ENCODE results near the gene INTS15.

DNA sequence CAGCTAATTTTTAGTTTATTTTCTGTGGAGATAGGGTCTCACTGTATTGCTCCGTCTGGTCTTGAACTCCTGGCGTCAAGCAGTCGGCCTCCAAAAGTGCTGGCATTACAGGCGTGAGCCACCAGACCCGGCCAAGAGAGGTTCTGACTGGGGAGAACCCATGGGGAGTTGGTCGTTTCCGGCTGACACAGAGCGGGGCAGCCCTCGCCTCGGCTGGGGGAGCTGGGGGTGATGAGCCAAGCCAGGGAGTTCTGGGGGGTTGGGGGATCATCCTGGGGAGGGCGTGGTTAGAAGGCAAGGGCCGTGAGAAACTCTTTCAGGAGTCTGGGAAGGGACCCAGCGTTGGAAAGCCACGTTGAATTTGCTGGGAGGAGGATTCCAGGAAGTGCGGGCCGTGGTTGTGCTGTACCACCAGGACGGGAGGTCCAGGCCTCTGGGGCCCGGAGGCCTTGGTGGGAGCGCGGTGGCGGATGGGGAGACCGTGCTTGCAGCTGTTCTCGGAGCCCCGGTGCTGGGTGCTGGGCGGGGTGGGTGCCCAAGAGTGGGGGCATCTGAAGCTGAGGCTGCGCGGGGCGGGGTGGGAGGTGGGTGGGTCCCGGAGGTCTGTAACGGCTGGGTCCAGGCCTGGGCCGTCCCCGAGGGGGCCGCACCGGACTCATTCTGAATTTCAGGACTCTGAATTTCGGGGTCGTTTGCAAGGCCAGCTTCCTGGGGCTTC lies 17.2 kb downstream of the INTS15 start:
- no peak for TF ChIP-seq CTCF (conservative IDR thresholded peaks at IDR 0.05)
- TF ChIP-seq EZH2 (IDR thresholded peaks at IDR 0.05; ENCODE audit: low read depth), result no peak
